ENCODE data around the gene ABCC3.

Gene ABCC3

GRCh38 chr17:50667259-50668024 lies 32.8 kb downstream of the ABCC3 start:
- ChIA-PET CTCF (no interaction called here), POLR2A (ENCODE audit: low non-redundant PET) (no interaction called here)
- H3K27ac ChIP-seq = peak overlapping the region; percentile 86
- DNase-seq (ENCODE audit: low spot score) = no peak
- no peak for TF ChIP-seq CTCF (conservative IDR thresholded peaks at IDR 0.05; ENCODE audit: low read depth)

GRCh38 chr17:50668025-50668837 lies 33.5 kb downstream of the ABCC3 start:
- CTCF ChIA-PET = interaction anchor here (0.6 kb wide), 1 partner anchor 33 kb away, joined by 3 read pairs; no protein-coding TSS in a partner anchor
- peak overlapping the region; percentile 86 for H3K27ac ChIP-seq
- POLR2A ChIA-PET (ENCODE audit: low non-redundant PET) = no interaction called here
- TF ChIP-seq CTCF (conservative IDR thresholded peaks at IDR 0.05; ENCODE audit: low read depth) = no peak
- DNase-seq (ENCODE audit: low spot score) = peak; percentile 58

- ChIA-PET CTCF (interaction anchor here (0.6 kb wide), 1 partner anchor 34 kb away, joined by 3 read pairs; no protein-coding TSS in a partner anchor), POLR2A (ENCODE audit: low non-redundant PET) (no interaction called here)
- DNase-seq (ENCODE audit: low spot score) = no peak
- TF ChIP-seq CTCF (conservative IDR thresholded peaks at IDR 0.05; ENCODE audit: low read depth) = no peak
- peak overlapping the region; percentile 86 for H3K27ac ChIP-seq
Measured at GRCh38 chr17:50668838-50669581, 34.3 kb downstream of the ABCC3 start.

- CTCF ChIA-PET = no interaction called here
- POLR2A ChIA-PET (ENCODE audit: low non-redundant PET) = no interaction called here
Measured at GRCh38 chr17:50672071-50672470, 37.4 kb downstream of the ABCC3 start.

GRCh38 chr17:50672831-50673551 lies 38.3 kb downstream of the ABCC3 start:
- ChIA-PET CTCF (interaction anchor here (0.6 kb wide), 1 partner anchor 579 kb away, joined by 5 read pairs; no protein-coding TSS in a partner anchor), POLR2A (ENCODE audit: low non-redundant PET) (no interaction called here)
- TF ChIP-seq CTCF (conservative IDR thresholded peaks at IDR 0.05; ENCODE audit: low read depth) = no peak
- peak overlapping the region; percentile 86 for H3K27ac ChIP-seq
- peak; percentile 78 for DNase-seq (ENCODE audit: low spot score)

More at GRCh38 chr17:50672071-50672470, 37.4 kb downstream of the ABCC3 start:
- no peak for DNase-seq (ENCODE audit: low spot score)
- H3K27ac ChIP-seq = peak overlapping the region; percentile 86
- no peak for TF ChIP-seq CTCF (conservative IDR thresholded peaks at IDR 0.05; ENCODE audit: low read depth)

Data from RWPE1 (cell line).